ENCODE measurements around the gene KIAA0930. TPM values are rescaled to one million over a fixed set of nuclear protein-coding genes. Genes with fewer than 3 reads are reported as not detected.

Gene KIAA0930
- total RNA-seq, 2 donors from 2014 or later = 29.1 to 55.1 TPM

GRCh38 chr22:45229181-45229580 lies 11.5 kb downstream of the KIAA0930 start:
- no peak for DNase-seq (ENCODE audit: low spot score)
- no peak for TF ChIP-seq POLR2AphosphoS5 (IDR thresholded peaks at IDR 0.05)
- no peak for TF ChIP-seq POLR2A (IDR thresholded peaks at IDR 0.05)
- TF ChIP-seq CTCF (IDR thresholded peaks at IDR 0.05) = no peak

GRCh38 chr22:45228401-45228754 lies 12.3 kb downstream of the KIAA0930 start:
- H3K27me3 ChIP-seq (replicated peaks; ENCODE audit: insufficient read depth) = no peaks in the 10 kb centered on the region
- peaks cover 12% of the 10 kb centered on the region for H3K4me1 ChIP-seq (replicated peaks)
- TF ChIP-seq CTCF (IDR thresholded peaks at IDR 0.05) (no peak), POLR2A (IDR thresholded peaks at IDR 0.05) (no peak), POLR2AphosphoS5 (IDR thresholded peaks at IDR 0.05) (no peak)
- H3K36me3 ChIP-seq = no peaks in the 10 kb centered on the region
- no peaks in the 10 kb centered on the region for H3K9me3 ChIP-seq
- H3K27ac ChIP-seq = no peak overlapping the region
- no peak overlapping the region for H3K4me3 ChIP-seq
- WGBS = 94% methylated on average over 8 of the region's 8 CpGs
- intact Hi-C loops (cut with DNase I) = no loop called here
- no peak for DNase-seq (ENCODE audit: low spot score)

More at GRCh38 chr22:45229181-45229580, 11.5 kb downstream of the KIAA0930 start:
- Histone ChIP-seq H3K4me1 (replicated peaks) (peaks cover 12% of the 10 kb centered on the region), H3K27me3 (replicated peaks; ENCODE audit: insufficient read depth) (no peaks in the 10 kb centered on the region), H3K36me3 (no peaks in the 10 kb centered on the region), H3K27ac (no peak overlapping the region), H3K9me3 (no peaks in the 10 kb centered on the region), H3K4me3 (no peak overlapping the region)
- 96% methylated on average over 12 of the region's 13 CpGs for WGBS
- intact Hi-C loops (cut with DNase I) = no loop called here

GRCh38 chr22:45227645-45228400 lies 12.9 kb downstream of the KIAA0930 start:
- 69% methylated on average over 16 of the region's 16 CpGs for WGBS
- Histone ChIP-seq H3K36me3 (no peaks in the 10 kb centered on the region), H3K27me3 (replicated peaks; ENCODE audit: insufficient read depth) (no peaks in the 10 kb centered on the region), H3K9me3 (no peaks in the 10 kb centered on the region), H3K4me3 (no peak overlapping the region), H3K4me1 (replicated peaks) (peaks cover 12% of the 10 kb centered on the region), H3K27ac (no peak overlapping the region)
- DNase-seq (ENCODE audit: low spot score) = no peak
- intact Hi-C loops (cut with DNase I) = no loop called here
- TF ChIP-seq POLR2AphosphoS5 (IDR thresholded peaks at IDR 0.05) (no peak), POLR2A (IDR thresholded peaks at IDR 0.05) (no peak), CTCF (IDR thresholded peaks at IDR 0.05) (no peak)

- TF ChIP-seq POLR2A (IDR thresholded peaks at IDR 0.05) (no peak), POLR2AphosphoS5 (IDR thresholded peaks at IDR 0.05) (no peak), CTCF (IDR thresholded peaks at IDR 0.05) (no peak)
- peak overlapping the region; percentile 45 to 55 for H3K27ac ChIP-seq
- H3K27me3 ChIP-seq (replicated peaks; ENCODE audit: insufficient read depth) = no peaks in the 10 kb centered on the region
- DNase-seq (ENCODE audit: low spot score) = no peak
- WGBS = 57% methylated on average over 17 of the region's 17 CpGs
- peaks cover 12% of the 10 kb centered on the region for H3K4me1 ChIP-seq (replicated peaks)
- H3K36me3 ChIP-seq = no peaks in the 10 kb centered on the region
- no peaks in the 10 kb centered on the region for H3K9me3 ChIP-seq
- intact Hi-C loops (cut with DNase I) = no loop called here
- H3K4me3 ChIP-seq = no peak overlapping the region
These were observed 14.0 kb downstream of the KIAA0930 start for GRCh38 chr22:45226503-45227186.
